ENCODE data around the gene NCK2.

DNA sequence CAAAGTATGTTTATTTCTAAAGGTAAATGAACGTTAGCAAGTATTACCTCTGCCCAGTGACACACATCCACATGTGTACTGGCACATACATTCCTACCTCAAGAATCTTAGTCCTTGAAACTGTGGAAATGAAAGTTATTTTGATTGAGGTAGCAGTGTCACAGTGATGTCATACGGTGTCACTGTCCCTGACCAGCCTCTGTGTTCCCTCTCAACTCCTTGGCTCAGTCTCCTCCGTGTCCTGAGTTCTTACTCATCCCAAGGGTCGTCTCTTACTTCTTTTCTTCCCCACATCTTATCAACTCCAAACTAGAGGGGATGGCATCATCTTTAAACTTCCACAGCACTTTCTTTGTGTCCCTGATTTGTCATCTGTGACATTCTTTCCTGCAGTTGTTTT, 3.3 kb downstream of the NCK2 start:
- TF ChIP-seq, protein P1, sequence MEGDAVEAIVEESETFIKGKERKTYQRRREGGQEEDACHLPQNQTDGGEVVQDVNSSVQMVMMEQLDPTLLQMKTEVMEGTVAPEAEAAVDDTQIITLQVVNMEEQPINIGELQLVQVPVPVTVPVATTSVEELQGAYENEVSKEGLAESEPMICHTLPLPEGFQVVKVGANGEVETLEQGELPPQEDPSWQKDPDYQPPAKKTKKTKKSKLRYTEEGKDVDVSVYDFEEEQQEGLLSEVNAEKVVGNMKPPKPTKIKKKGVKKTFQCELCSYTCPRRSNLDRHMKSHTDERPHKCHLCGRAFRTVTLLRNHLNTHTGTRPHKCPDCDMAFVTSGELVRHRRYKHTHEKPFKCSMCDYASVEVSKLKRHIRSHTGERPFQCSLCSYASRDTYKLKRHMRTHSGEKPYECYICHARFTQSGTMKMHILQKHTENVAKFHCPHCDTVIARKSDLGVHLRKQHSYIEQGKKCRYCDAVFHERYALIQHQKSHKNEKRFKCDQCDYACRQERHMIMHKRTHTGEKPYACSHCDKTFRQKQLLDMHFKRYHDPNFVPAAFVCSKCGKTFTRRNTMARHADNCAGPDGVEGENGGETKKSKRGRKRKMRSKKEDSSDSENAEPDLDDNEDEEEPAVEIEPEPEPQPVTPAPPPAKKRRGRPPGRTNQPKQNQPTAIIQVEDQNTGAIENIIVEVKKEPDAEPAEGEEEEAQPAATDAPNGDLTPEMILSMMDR (IDR thresholded peaks at IDR 0.05; ENCODE audit: low read length), result no peak
- TF ChIP-seq EZH2 (optimal IDR thresholded peaks at IDR 0.05; ENCODE audit: low read depth, low read length), result no peak

Measured in MM.1S (cell line).